Heart left ventricle (tissue), 16 donors: ENCODE measurements around the gene OR52D1. TPM values are rescaled to one million over a fixed set of nuclear protein-coding genes. Genes with fewer than 3 reads are reported as not detected.

ENCODE experiments used
- ATAC-seq, 4 donors: fragments of 200-7000 bp; cut with Tn5 transposase; one replicate each; pipeline ENCODE4 v1.9.1; 2020 to 2022; ENCODE audit warnings: moderate library complexity in 4 of 4, mild to moderate bottlenecking in 3 of 4, moderate number of reproducible peaks in 1 of 4
- DNase-seq, 5 donors: peaks; one replicate each; pipeline ENCODE4 v3.0.0-alpha.2; 2020
- H3K27ac ChIP-seq, 12 donors: fragments of 200-600 bp; sonication (generic) in 4 of 12; one replicate each; pipeline versions ENCODE4 v1.5.0 to v1.8.0; 2016 to 2022; ENCODE audit warnings: mild to moderate bottlenecking in 2 of 12
- H3K27me3 ChIP-seq, 9 donors: fragments of 200-600 bp; sonication (generic) in 2 of 9; one replicate each; pipeline versions ENCODE4 v1.5.1 to v1.8.0; 2016 to 2022; ENCODE audit warnings: mild to moderate bottlenecking in 3 of 9
- H3K36me3 ChIP-seq, 9 donors: fragments of 200-600 bp; sonication (generic) in 2 of 9; one replicate each; pipeline versions ENCODE4 v1.5.0 to v1.8.0; 2018 to 2022; ENCODE audit warnings: mild to moderate bottlenecking in 2 of 9
- H3K4me1 ChIP-seq, 12 donors: fragments of 200-600 bp; sonication (generic) in 4 of 12; one replicate each; pipeline versions ENCODE4 v1.5.0 to v1.8.0; 2016 to 2022; ENCODE audit warnings: mild to moderate bottlenecking in 3 of 12
- H3K4me3 ChIP-seq, 12 donors: fragments of 200-600 bp; sonication (generic) in 4 of 12; one replicate each; pipeline versions ENCODE4 v1.5.0 to v1.8.0; 2017 to 2022; ENCODE audit warnings: mild to moderate bottlenecking in 9 of 12, moderate library complexity in 4 of 12
- H3K9me3 ChIP-seq, 12 donors: fragments of 200-600 bp; sonication (generic) in 4 of 12; one replicate each; pipeline versions ENCODE4 v1.5.0 to v1.8.0; 2016 to 2022; ENCODE audit warnings: mild to moderate bottlenecking in 1 of 12
- CTCF ChIP-seq, 12 donors: fragments of 200-600 bp; sonication (generic) in 4 of 12; IDR thresholded peaks; one replicate each; pipeline versions ENCODE4 v1.5.0 to v1.8.0; 2018 to 2022; ENCODE audit warnings: antibody characterized with exemption in 12 of 12, mild to moderate bottlenecking in 5 of 12
- POLR2A ChIP-seq, 2 donors: fragments of 450-650 bp; IDR thresholded peaks; one replicate each; pipeline ENCODE4 v1.6.1; 2017; ENCODE audit warnings: antibody characterized with exemption in 2 of 2, mild to moderate bottlenecking in 2 of 2, moderate library complexity in 2 of 2
- WGBS, 4 donors: extraction: QIAGEN DNeasy Blood & Tissue Kit in 2 of 4; methylation state at CpG; one replicate each; pipeline versions ENCODE4 v1.1.5 to v1.1.7; 2013 to 2018; 5-methylcytosine and 5-hydroxymethylcytosine counted together
- intact Hi-C, 10 donors: fragments of 100-400 bp; cut with DNase I; formaldehyde crosslinking; loops; one replicate each; pipeline versions ENCODE4 v1.11.1 to v1.14.2; 2022
- long read RNA-seq, 3 donors: library from polyadenylated mRNA; unstranded; transcript quantifications; one replicate each; pipeline ENCODE4 v2.0.0, GENCODE V29; 2020 to 2021
- polyA plus RNA-seq, 2 donors: library from polyadenylated mRNA; stranded (reverse); fragments of 200-250 nt; gene quantifications; one replicate each; pipeline ENCODE4 v1.2.3, GENCODE V29; 2013
- total RNA-seq, 9 donors: library from RNA; depleted of rRNA in 2 of 9; stranded (reverse); fragments of >200 nt in 2 of 9; fragmentation: NEBNext Ultra II Directional in 3 of 9; extraction: Animal tissue kit (Norgen Biotek cat#: 25700) in 3 of 9; gene quantifications; one replicate each; pipeline versions ENCODE4 v1.1.0 to v1.2.4, GENCODE V29; 2016 to 2023
- donor health status: ischemic (EF 13 %, LVEDD 7.1; RV severe dilation, severe dysfunction).
- donor health status: healthy with polysubstance abuse.
- donor health status: DM: no; HTN: yes; CAD: no.
- donor health status: DM: no; HTN: no; CAD: no.
- donor health status: ischemic (EF 25% LVEDD 6.9; RV normal size, moderate dysfunction).
- donor health status: ischemic (EF 25% LVEDD 5.7; RV mildly dilated, moderate dysfunction).
- donor health status: healthy.
- donor health status: DM: yes; HTN: yes; CAD: no.
- donor health status: ischemic (EF 35%, LVEDD 5.7; RV mildly dilated, moderate dysfunction).
- donor health status: nonischemic (EF 11% LVEDD 7.7; RV severe dilation, severe dysfunction).
- donor health status: DM: yes; HTN: yes; CAD: no.
- donor health status: PGD.
- donor health status: ischemic (EF 29% LVEDD 5.4; RV normal size, mild dysfunction).
- donor health status: nonischemic (EF 23%, LVEDD 6.1; RV moderate dilation, normal function).

OR52D1 gene
- total RNA-seq (not detected), polyA plus RNA-seq (not detected)
- long read RNA-seq, donor 1 = 0 reads
- long read RNA-seq, donor 2 = 0 reads
- long read RNA-seq, donor 3 = 0 reads

GRCh38 chr11:5488385-5488784, at the start of gene OR52D1:
Gene OR52D1 (plus strand): TSS chr11:5488685. CDS start chr11:5488707, 22 bp downstream.
- H3K4me3 ChIP-seq = no peak within 1 kb of the TSS
- DNase-seq (no peak), ATAC-seq (no peak)
- TF ChIP-seq POLR2A (IDR thresholded peaks at IDR 0.05) = no peak
- no peak for TF ChIP-seq CTCF (IDR thresholded peaks at IDR 0.05)
- intact Hi-C loops = no loop called here
- H3K27me3 ChIP-seq = no peaks in the 10 kb centered on the region
- no peak within 1 kb of the TSS for H3K27ac ChIP-seq
- no peaks in the 10 kb centered on the region for H3K4me1 ChIP-seq
- H3K9me3 ChIP-seq = no peaks in the 10 kb centered on the region
- no peaks in the 10 kb centered on the region for H3K36me3 ChIP-seq

- Histone ChIP-seq H3K36me3 (no peaks in the 10 kb centered on the region), H3K9me3 (no peaks in the 10 kb centered on the region), H3K4me1 (no peaks in the 10 kb centered on the region), H3K27ac (no peak within 1 kb of the TSS), H3K27me3 (no peaks in the 10 kb centered on the region), H3K4me3 (no peak within 1 kb of the TSS)
- TF ChIP-seq POLR2A (IDR thresholded peaks at IDR 0.05) (no peak), CTCF (IDR thresholded peaks at IDR 0.05) (no peak)
- ATAC-seq (no peak), DNase-seq (no peak)
- whole genome bisulfite sequencing, 4 donors = 25 to 47% (median 26%) methylated on average over 2 of the region's 2 CpGs
- intact Hi-C loops = no loop called here
Measured at GRCh38 chr11:5441414-5441813, 47.1 kb upstream of the OR52D1 start, which contains the start of gene OR51I1. Gene OR51I1 (minus strand): TSS chr11:5441514. CDS start chr11:5441514, 0 bp downstream.

GRCh38 chr11:5443835-5444393, 44.6 kb upstream of the OR52D1 start:
- H3K4me3 ChIP-seq = no peak overlapping the region
- WGBS, 4 donors = 22 to 65% (median 56%) methylated on average over 2 of the region's 2 CpGs
- ATAC-seq (no peak), DNase-seq (no peak)
- no peak for TF ChIP-seq CTCF (IDR thresholded peaks at IDR 0.05)
- no peak for TF ChIP-seq POLR2A (IDR thresholded peaks at IDR 0.05)
- H3K36me3 ChIP-seq = no peaks in the 10 kb centered on the region
- no peaks in the 10 kb centered on the region for H3K27me3 ChIP-seq
- H3K4me1 ChIP-seq = no peaks in the 10 kb centered on the region
- intact Hi-C loops = no loop called here
- no peak overlapping the region for H3K27ac ChIP-seq
- no peaks in the 10 kb centered on the region for H3K9me3 ChIP-seq

- 88 to 94% (median 90%) methylated on average over 2 of the region's 2 CpGs for WGBS, 4 donors
Measured at GRCh38 chr11:5449023-5449422, 39.5 kb upstream of the OR52D1 start, which contains the start of gene OR51I2. Gene OR51I2 (plus strand): TSS chr11:5449323. CDS start chr11:5453489, 4,166 bp downstream.

More at GRCh38 chr11:5449023-5449422, 39.5 kb upstream of the OR52D1 start, which contains the start of gene OR51I2:
- Histone ChIP-seq H3K4me1 (no peaks in the 10 kb centered on the region), H3K4me3 (no peak within 1 kb of the TSS), H3K9me3 (no peaks in the 10 kb centered on the region), H3K36me3 (no peaks in the 10 kb centered on the region), H3K27ac (no peak within 1 kb of the TSS), H3K27me3 (no peaks in the 10 kb centered on the region)
- DNase-seq (no peak), ATAC-seq (no peak)
- TF ChIP-seq POLR2A (IDR thresholded peaks at IDR 0.05) = no peak
- TF ChIP-seq CTCF (IDR thresholded peaks at IDR 0.05) = no peak
- intact Hi-C loops = no loop called here
